ENCODE measurements around the gene PDPR. TPM values are rescaled to one million over a fixed set of nuclear protein-coding genes. Genes with fewer than 3 reads are reported as not detected.
"Not testable (repeated sequence)": the region's sequence is repeated elsewhere in the genome, so short reads cannot be mapped to it uniquely, and the experiment has no call there.

Gene PDPR
- polyA plus RNA-seq, 6 donors from 2014 or later, result 2.3 to 16.4 (median 7.0) TPM

DNA sequence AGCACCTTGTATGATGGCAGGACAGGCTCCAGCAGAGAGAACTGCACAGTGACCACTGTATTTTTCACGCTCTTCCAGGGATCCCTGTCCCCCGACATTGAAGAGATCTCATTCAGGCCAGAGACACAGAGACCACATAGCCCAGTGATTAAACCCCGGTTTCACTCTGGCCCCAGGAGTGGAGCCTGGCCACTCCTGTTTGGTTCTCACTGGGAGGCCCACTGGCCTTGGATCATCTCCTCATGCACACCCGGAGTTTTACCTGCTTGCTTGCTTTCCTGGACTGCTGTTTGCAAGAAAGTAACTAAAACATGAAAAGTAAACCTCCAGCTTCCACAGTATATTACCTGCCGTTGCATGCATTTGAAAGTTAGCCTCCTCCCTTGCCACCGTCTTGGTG, 46.3 kb downstream of the PDPR start:
- H3K36me3 Mint-ChIP-seq, result peaks cover 11 to 23% of the 10 kb centered on the region in 2 donors
- peaks cover 0 to 6% (median 4%) of the 10 kb centered on the region in 3 donors for H3K4me1 Mint-ChIP-seq
- H3K9me3 Mint-ChIP-seq, result no peaks in the 10 kb centered on the region
- ATAC-seq (ENCODE audit: low read depth in 2 of 2) (no peak), DNase-seq (no peak)
- no peak overlapping the region for H3K27ac Mint-ChIP-seq
- H3K4me3 Mint-ChIP-seq, result no peak overlapping the region
- H3K27me3 Mint-ChIP-seq, result no peaks in the 10 kb centered on the region

DNA sequence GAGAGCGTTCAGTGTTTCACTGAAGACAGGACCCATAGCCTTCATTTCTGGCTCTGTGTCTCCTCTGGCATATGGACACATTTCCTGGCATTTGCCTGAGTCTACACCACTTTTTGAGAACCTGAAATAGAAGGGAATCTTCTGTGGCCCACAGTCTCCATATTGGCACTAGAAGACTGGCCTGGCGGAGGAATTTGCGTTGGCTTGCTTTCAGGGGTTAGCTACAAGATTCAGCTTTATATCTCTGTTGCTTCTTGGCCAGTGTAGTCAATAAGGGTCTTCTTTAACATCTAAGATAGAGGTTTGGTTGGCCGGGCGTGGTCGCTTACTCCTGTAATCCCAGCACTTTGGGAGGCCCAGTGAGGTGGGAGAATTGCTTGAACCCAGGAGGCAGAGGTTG, 46.7 kb downstream of the PDPR start:
- H3K4me3 Mint-ChIP-seq, result no peak overlapping the region
- H3K4me1 Mint-ChIP-seq, result peaks cover 0 to 6% (median 4%) of the 10 kb centered on the region in 3 donors
- no peak for DNase-seq
- H3K27me3 Mint-ChIP-seq, result no peaks in the 10 kb centered on the region
- peak overlapping the region in 1 of 6 donors; percentile 5 for H3K27ac Mint-ChIP-seq
- H3K36me3 Mint-ChIP-seq, result peaks cover 11 to 20% of the 10 kb centered on the region in 2 donors
- no peak for ATAC-seq (ENCODE audit: low read depth in 2 of 2)
- H3K9me3 Mint-ChIP-seq, result no peaks in the 10 kb centered on the region

DNA sequence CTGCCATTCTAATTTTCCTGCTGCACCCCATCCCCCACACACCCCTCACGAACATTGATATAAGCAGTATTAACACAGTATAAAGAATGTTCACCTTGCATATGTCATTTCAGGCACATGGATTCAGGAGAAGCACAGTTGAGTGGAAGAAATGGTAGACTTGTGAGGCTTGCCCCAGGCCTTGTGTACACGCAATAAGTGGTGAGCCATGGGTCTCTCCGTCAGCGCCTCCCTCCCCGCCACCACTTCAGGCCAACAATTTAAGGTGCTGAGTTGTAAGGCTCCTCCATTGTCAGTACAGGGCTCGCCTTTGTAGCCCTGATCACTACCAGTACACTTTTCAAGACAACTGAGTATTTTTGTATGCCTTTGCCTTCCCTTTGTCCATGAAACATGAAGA, 47.2 kb downstream of the PDPR start:
- peaks cover 11 to 15% of the 10 kb centered on the region in 2 donors for H3K36me3 Mint-ChIP-seq
- no peak for ATAC-seq (ENCODE audit: low read depth in 2 of 2)
- no peaks in the 10 kb centered on the region for H3K27me3 Mint-ChIP-seq
- H3K4me1 Mint-ChIP-seq, result peaks cover 0 to 6% (median 4%) of the 10 kb centered on the region in 3 donors
- H3K9me3 Mint-ChIP-seq, result no peaks in the 10 kb centered on the region
- DNase-seq, result no peak
- no peak overlapping the region for H3K4me3 Mint-ChIP-seq
- H3K27ac Mint-ChIP-seq, result peak overlapping the region in 2 of 6 donors; percentile 5 to 10

DNA sequence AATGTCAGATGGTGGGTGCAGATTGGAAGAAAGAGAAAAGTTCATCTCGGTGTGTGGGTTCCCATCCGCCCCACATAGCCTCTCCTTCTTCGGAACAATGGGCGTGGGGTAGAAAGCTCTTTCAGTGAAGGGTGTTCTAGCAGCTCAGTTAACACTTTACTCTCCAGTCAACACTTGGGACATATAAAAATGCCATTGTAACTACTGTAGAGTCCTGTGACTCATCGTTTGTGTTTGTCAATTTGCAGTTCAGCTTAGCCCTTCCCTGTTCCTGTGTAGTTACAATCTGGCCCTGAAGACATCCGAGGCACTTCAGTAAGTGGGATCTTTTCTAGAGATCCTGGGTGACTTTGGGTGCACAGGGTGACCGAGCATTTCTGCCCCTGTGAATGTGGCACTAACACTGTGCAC, 47.9 kb downstream of the PDPR start:
- peaks cover 8 to 11% of the 10 kb centered on the region in 2 donors for H3K36me3 Mint-ChIP-seq
- H3K4me3 Mint-ChIP-seq, result no peak overlapping the region
- peak overlapping the region in 4 of 6 donors; percentile 5 to 59 (median 36) for H3K27ac Mint-ChIP-seq
- DNase-seq (no peak), ATAC-seq (ENCODE audit: low read depth in 2 of 2) (no peak)
- H3K27me3 Mint-ChIP-seq, result no peaks in the 10 kb centered on the region
- no peaks in the 10 kb centered on the region for H3K9me3 Mint-ChIP-seq
- H3K4me1 Mint-ChIP-seq, result peaks cover 0 to 6% (median 4%) of the 10 kb centered on the region in 3 donors

DNA sequence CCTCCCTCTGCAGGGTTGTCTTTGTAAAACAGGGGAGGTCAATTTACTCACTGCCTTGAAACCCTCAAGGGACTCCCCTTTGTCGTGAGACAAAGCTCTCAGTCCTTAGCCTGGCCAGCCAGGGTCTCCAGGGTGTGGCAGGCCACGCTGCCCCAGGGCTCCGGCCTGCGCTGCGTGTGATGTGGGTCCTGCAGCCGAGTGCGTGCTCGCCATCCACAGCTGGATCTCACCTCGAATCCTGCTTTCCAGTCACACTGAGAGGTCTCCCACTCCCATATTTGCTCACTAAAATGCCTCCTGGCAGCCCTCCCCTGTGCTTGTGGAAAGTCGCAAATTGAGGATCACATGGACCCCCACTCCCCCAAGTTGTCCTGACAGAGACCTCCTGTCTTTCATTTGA, 49.5 kb downstream of the PDPR start:
- H3K36me3 Mint-ChIP-seq, result peaks cover 0 to 11% of the 10 kb centered on the region in 2 donors
- H3K4me1 Mint-ChIP-seq, result peaks cover 0 to 6% (median 4%) of the 10 kb centered on the region in 3 donors
- H3K9me3 Mint-ChIP-seq, result no peaks in the 10 kb centered on the region
- H3K27me3 Mint-ChIP-seq, result no peaks in the 10 kb centered on the region
- no peak for ATAC-seq (ENCODE audit: low read depth in 2 of 2)
- DNase-seq, result no peak
- peak overlapping the region in 2 of 6 donors; percentile 43 to 82 for H3K27ac Mint-ChIP-seq
- H3K4me3 Mint-ChIP-seq, result no peak overlapping the region

DNA sequence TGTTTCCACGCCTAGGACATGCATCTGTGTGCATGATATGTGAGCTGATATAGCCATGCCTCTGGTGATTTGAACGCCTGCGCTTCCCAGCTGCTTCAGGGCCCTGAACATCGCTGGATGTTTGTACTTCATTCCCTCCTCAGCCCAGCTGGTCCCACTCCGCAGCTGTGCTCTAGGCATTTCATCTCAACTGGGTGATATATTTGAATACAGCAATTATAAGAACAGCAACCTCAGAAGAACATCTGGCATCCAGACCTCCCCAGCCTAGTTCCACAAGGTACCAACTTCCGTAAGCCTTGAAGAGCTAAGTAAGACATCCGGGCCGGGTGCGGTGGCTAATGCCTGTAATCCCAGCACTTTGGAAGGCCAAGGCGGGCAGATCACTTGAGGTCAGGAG, 52.6 kb downstream of the PDPR start:
- H3K4me1 Mint-ChIP-seq; ATAC-seq (ENCODE audit: low read depth in 2 of 2); H3K4me3 Mint-ChIP-seq; DNase-seq; H3K27me3 Mint-ChIP-seq; H3K36me3 Mint-ChIP-seq; H3K9me3 Mint-ChIP-seq: not testable (repeated sequence)
- peak overlapping the region in 1 of 6 donors; percentile 24 for H3K27ac Mint-ChIP-seq

DNA sequence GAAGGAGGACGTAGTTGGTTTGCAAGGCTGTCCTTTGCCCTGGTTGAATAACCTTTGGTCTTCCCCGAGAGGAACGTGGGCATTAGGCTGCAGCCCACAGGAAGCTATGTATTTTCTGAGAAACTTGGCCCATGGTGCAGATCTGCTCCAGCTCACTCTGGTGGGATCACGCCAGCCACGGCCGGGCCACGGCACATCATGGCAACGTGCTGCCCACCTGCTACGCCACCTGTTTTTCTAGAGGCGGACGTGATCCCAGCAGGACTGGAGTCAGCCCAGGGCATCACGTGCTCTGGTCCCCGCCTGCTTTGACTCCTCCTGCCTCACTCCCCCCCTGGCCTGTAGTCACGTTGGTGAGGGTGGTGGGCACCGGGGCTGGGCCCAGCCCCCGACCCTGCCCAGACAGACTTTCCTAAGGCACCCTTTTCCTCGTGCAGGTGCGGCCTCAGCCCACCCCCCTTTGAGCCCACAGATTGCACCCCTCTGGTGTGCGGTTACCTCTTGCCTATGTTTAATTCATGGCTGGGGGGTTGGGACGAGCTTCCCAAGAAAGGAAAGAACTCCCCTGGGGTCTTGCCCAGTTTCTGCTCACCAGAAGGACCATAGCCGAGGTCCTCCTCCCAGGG, 59.2 kb downstream of the PDPR start, which contains the start of gene CLEC18C:
Gene CLEC18C, plus strand, starts transcription at position 576 of the 626 bp plus-strand sequence. CDS start 492 bp downstream, outside the sequence.
- not testable (repeated sequence) for H3K27ac Mint-ChIP-seq; DNase-seq; H3K36me3 Mint-ChIP-seq; H3K27me3 Mint-ChIP-seq; H3K4me3 Mint-ChIP-seq; ATAC-seq (ENCODE audit: low read depth in 2 of 2); H3K4me1 Mint-ChIP-seq; H3K9me3 Mint-ChIP-seq

DNA sequence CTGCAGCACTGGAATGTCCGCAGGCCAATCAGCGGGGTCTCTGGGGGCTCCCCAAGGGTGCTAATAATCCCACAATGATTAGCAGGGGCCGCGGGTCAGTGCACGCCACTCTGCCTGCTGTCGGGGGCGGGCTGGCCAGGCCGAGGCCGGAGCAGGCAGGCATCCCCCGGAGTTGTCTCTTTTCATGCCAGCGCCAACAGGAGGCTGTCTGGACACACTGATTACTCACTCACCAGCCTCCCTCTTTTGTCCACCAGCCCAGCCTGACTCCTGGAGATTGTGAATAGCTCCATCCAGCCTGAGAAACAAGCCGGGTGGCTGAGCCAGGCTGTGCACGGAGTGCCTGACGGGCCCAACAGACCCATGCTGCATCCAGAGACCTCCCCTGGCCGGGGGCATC, 59.8 kb downstream of the PDPR start:
- not testable (repeated sequence) for ATAC-seq (ENCODE audit: low read depth in 2 of 2)

DNA sequence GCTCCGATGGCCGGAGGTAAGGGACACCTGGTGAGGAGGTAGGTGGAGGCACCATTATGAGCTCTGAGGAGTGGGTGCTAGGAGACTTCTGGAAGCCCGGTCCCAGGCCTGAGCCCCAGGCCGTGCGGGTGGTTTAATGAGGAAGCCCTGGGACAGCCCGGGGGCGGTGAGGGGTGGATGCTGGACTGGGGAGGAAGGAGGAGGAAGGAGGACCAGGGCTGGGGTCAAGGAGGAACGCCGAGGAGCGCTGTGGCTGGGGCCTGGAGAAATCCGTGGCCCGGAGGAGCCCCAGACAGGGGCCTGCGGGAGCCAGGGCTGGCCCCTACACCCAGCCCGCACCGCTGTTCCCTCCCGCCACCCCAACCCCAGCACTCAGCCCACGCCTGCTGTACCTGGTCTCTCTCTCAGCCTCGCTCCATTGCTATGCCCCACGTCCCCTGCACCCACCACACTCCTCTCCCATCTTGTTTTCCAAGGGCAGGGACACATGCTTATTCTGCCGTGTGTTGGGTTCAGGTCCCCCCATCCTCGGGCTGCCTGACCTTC, 60.3 kb downstream of the PDPR start:
- not testable (repeated sequence) for H3K4me3 Mint-ChIP-seq; ATAC-seq (ENCODE audit: low read depth in 2 of 2); H3K36me3 Mint-ChIP-seq; H3K4me1 Mint-ChIP-seq; H3K27ac Mint-ChIP-seq; DNase-seq; H3K27me3 Mint-ChIP-seq; H3K9me3 Mint-ChIP-seq

More for the DNA sequence above, 59.8 kb downstream of the PDPR start:
- not testable (repeated sequence) for H3K36me3 Mint-ChIP-seq, H3K27ac Mint-ChIP-seq, H3K4me3 Mint-ChIP-seq, DNase-seq, H3K27me3 Mint-ChIP-seq, H3K9me3 Mint-ChIP-seq, H3K4me1 Mint-ChIP-seq

DNA sequence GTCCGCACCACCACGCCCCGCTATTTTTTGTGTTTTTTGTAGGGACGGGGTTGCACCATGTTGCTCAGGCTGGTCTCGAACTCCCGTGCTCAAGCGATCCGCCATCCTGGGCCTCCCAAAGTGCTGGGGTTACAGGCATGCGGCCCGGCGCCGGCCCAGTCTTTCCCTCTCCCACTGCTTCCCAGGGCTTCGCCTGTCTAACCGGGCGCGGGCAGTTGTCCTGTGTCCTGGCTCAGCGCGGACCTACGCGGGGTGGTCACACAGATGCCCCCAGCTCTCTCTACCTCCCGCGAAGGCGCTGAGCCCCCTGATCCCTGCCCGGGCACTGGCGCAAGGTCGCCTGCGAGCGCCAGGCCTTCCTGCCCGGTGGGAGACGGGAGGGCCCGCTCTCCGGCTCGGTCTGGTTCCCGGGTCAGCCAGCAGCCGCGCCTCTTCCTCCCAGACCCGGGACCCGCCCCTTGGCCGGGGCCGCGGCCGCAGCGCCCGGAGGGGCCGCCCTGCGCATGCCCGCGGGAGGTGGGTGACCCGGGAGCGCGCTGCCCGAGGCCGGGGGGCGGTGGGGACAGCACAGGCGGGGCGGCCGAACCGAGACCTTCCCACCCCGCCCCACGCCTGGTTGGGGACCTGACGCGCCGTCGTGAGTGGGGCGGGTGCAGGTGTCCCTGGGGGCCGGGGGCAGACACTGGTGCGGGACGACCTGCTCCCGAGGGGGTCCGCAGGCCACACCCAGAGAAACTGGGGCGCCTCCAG, 73.9 kb downstream of the PDPR start:
- not testable (repeated sequence) for H3K4me1 Mint-ChIP-seq, H3K27me3 Mint-ChIP-seq
- ATAC-seq (ENCODE audit: low read depth in 2 of 2), result peak; percentile 64 to 81

DNA sequence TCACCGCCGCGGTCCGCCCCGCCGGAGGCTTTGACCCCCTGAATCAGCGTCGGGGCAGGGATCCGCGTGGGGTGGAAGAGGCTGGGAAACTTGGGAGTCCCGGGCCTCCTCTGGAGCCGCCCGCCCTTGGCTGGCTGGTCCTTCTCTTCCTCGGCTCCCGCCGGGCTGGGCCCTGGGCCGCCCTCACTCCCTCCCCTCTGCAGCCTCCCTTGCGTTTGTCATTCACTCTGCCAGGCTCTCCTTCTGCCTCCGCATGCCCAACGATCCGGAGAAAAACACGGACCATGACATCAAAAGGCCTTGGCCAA, 74.4 kb downstream of the PDPR start:
- not testable (repeated sequence) for H3K36me3 Mint-ChIP-seq, H3K4me1 Mint-ChIP-seq, H3K27ac Mint-ChIP-seq, DNase-seq, H3K4me3 Mint-ChIP-seq, H3K9me3 Mint-ChIP-seq, H3K27me3 Mint-ChIP-seq
- peak in 1 of 2 donors; percentile 29 for ATAC-seq (ENCODE audit: low read depth in 2 of 2)

More for the DNA sequence above, 73.9 kb downstream of the PDPR start:
- not testable (repeated sequence) for DNase-seq, H3K9me3 Mint-ChIP-seq, H3K36me3 Mint-ChIP-seq
- H3K4me3 Mint-ChIP-seq, result peak overlapping the region in 1 of 8 donors; percentile 28
- peak overlapping the region in 2 of 6 donors; percentile 18 to 38 for H3K27ac Mint-ChIP-seq

DNA sequence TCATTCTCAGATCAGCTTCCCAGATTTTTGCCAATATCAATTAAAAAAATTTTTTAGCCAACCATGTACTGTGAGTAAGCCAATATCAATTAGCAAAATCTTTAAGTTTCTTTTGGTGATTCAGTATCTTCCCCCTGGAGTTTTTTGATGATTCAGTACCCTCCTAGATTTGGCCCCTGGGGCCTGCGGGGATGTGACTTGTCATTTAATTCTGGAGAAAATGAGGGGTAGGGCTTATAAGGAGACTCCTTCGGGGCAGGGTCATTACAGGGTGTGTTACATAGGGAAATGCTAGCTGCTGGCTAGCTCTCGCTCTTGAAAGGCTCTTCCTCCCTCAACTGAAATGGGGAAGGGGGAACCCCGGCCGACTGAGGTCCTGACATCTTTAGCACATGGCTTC, 76.4 kb downstream of the PDPR start:
- H3K36me3 Mint-ChIP-seq; H3K27me3 Mint-ChIP-seq; H3K27ac Mint-ChIP-seq; H3K4me1 Mint-ChIP-seq; H3K4me3 Mint-ChIP-seq; ATAC-seq (ENCODE audit: low read depth in 2 of 2); H3K9me3 Mint-ChIP-seq; DNase-seq: not testable (repeated sequence)

DNA sequence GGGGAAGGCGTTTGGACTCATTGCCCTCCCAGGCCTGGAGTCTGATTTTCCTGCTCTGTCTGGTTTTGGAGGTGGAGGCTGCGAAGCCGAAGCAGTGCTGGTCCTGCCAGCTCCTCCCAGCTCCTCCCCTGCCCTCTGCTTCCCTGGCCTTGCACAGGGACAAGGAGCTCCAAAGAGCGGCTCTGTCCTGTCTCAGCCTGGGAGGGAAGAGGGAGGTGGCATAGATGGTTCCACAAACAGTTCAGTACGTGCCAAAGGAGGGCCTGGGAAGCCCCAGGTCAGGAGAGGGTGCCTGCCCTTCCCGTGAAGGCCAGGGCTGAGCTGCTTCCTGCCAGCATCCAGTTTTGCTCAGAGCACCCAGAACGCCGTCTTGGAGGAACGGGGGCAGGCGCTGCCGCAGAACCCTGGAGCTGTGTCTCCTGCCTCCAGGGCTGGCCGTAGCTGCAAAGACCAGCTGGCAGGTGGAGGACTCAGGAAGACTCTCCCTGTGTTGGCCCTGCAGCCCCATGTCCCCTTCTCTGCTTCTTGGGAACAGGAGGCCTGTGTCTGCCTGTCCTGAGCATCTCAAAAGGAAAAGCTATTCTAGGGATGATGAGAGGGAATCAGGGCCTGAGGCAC, 82.7 kb downstream of the PDPR start:
- H3K36me3 Mint-ChIP-seq; DNase-seq; H3K27ac Mint-ChIP-seq; H3K4me1 Mint-ChIP-seq; H3K27me3 Mint-ChIP-seq; ATAC-seq (ENCODE audit: low read depth in 2 of 2); H3K9me3 Mint-ChIP-seq; H3K4me3 Mint-ChIP-seq: not testable (repeated sequence)

DNA sequence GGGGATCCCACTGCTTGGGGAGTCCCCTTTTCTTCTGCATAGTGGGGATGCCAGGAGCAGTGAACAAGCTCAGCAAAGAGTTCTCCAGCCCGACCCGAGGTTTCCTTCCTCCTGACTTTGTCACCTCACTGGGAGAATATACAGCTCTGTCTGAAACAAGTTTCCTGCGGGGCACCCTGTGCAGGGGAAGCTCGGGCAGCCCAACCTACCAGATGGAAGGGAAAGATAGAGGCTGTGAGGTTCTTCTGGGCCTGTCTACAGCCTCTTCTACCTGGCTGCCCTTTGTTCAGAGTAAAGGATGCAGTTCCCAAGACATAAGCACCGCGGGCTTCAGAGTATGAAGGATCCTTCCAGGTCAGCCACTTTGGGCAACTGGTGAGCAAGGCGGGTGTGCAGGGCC, 83.5 kb downstream of the PDPR start:
- H3K4me3 Mint-ChIP-seq, result peak overlapping the region in 1 of 8 donors; percentile 3
- H3K9me3 Mint-ChIP-seq; ATAC-seq (ENCODE audit: low read depth in 2 of 2); DNase-seq; H3K4me1 Mint-ChIP-seq; H3K36me3 Mint-ChIP-seq; H3K27me3 Mint-ChIP-seq; H3K27ac Mint-ChIP-seq: not testable (repeated sequence)

Measured in naive B cell (primary cell).